ENCODE measurements around the gene UNC5A.

DNA sequence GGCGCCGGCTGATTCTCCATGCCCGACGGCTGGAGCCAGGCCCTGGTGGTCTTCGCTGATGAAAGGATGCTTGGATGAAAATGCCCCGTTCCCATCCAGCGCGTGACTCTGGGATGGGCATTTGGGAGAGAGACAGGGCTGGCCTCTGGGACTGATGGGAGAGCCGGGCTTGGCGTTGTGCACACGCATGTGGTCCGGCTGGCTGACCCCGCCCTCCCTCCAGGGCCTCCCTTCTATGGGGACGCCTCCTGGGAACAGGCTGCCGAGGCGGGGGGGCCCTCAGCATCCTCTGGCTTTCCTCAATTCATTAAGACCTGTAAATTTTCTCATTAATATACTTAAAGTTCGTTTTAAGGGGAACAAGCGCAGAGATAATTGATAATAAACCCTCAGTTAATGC, 36.8 kb downstream of the UNC5A start:
- TF ChIP-seq CEBPB (IDR thresholded peaks at IDR 0.05) (no peak), YY1 (IDR thresholded peaks at IDR 0.05; ENCODE audit: low read depth) (no peak), FOXM1 (IDR thresholded peaks at IDR 0.05; ENCODE audit: borderline replicate concordance, low read depth) (no peak), NFIC (IDR thresholded peaks at IDR 0.05) (no peak), EP300 (IDR thresholded peaks at IDR 0.05; ENCODE audit: borderline replicate concordance) (no peak), TAF1 (IDR thresholded peaks at IDR 0.05; ENCODE audit: low read depth) (no peak), TEAD4 (IDR thresholded peaks at IDR 0.05) (no peak), USF1 (IDR thresholded peaks at IDR 0.05) (no peak), EGR1 (IDR thresholded peaks at IDR 0.05) (no peak)
- TF ChIP-seq, protein P1, sequence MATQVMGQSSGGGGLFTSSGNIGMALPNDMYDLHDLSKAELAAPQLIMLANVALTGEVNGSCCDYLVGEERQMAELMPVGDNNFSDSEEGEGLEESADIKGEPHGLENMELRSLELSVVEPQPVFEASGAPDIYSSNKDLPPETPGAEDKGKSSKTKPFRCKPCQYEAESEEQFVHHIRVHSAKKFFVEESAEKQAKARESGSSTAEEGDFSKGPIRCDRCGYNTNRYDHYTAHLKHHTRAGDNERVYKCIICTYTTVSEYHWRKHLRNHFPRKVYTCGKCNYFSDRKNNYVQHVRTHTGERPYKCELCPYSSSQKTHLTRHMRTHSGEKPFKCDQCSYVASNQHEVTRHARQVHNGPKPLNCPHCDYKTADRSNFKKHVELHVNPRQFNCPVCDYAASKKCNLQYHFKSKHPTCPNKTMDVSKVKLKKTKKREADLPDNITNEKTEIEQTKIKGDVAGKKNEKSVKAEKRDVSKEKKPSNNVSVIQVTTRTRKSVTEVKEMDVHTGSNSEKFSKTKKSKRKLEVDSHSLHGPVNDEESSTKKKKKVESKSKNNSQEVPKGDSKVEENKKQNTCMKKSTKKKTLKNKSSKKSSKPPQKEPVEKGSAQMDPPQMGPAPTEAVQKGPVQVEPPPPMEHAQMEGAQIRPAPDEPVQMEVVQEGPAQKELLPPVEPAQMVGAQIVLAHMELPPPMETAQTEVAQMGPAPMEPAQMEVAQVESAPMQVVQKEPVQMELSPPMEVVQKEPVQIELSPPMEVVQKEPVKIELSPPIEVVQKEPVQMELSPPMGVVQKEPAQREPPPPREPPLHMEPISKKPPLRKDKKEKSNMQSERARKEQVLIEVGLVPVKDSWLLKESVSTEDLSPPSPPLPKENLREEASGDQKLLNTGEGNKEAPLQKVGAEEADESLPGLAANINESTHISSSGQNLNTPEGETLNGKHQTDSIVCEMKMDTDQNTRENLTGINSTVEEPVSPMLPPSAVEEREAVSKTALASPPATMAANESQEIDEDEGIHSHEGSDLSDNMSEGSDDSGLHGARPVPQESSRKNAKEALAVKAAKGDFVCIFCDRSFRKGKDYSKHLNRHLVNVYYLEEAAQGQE (IDR thresholded peaks at IDR 0.05; ENCODE audit: low read depth), result no peak
- TF ChIP-seq, protein P2, sequence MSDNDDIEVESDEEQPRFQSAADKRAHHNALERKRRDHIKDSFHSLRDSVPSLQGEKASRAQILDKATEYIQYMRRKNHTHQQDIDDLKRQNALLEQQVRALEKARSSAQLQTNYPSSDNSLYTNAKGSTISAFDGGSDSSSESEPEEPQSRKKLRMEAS (IDR thresholded peaks at IDR 0.05), result no peak

Data from Ishikawa (cell line).